ENCODE measurements around the gene PLPP4. TPM values are rescaled to one million over a fixed set of nuclear protein-coding genes. Genes with fewer than 3 reads are reported as not detected.

The PLPP4 gene
- total and polyA plus RNA-seq, 2 donors from 2014 or later = 6.4 to 11.2 TPM

- no peak overlapping the region for H3K27ac ChIP-seq (ENCODE audit: low read depth in 2 of 2, low read length in 2 of 2)
- H3K9me3 ChIP-seq (ENCODE audit: control insufficient read depth in 2 of 3, insufficient read depth in 1 of 3, low read length in 3 of 3) = no peaks in the 10 kb centered on the region
- H3K4me1 ChIP-seq (ENCODE audit: control insufficient read depth in 2 of 3, insufficient read depth in 2 of 3, low read depth in 1 of 3, low read length in 3 of 3) = peaks cover 0 to 6% (median 0%) of the 10 kb centered on the region in 3 donors
- H3K9ac ChIP-seq (ENCODE audit: low read length in 3 of 3) = no peak overlapping the region
- intact Hi-C loops (cut with DNase I) = no loop called here
- H3K36me3 ChIP-seq (ENCODE audit: control insufficient read depth in 2 of 3, insufficient read depth in 3 of 3, low read length in 3 of 3) = no peaks in the 10 kb centered on the region
- TF ChIP-seq CTCF (IDR thresholded peaks at IDR 0.05; ENCODE audit: borderline replicate concordance, extremely low read depth, insufficient read depth) = no peak
- DNase-seq (no peak), FAIRE-seq (no peak)
- no peaks in the 10 kb centered on the region for H3K27me3 ChIP-seq (ENCODE audit: control insufficient read depth, insufficient read depth, low read length)
- no peak overlapping the region for H3K4me3 ChIP-seq (ENCODE audit: low read length in 3 of 3)
These were observed 36.6 kb downstream of the PLPP4 start for GRCh38 chr10:120493411-120494312.

GRCh38 chr10:120494313-120494710, 37.3 kb downstream of the PLPP4 start:
- Histone ChIP-seq H3K27me3 (ENCODE audit: control insufficient read depth, insufficient read depth, low read length) (no peaks in the 10 kb centered on the region), H3K36me3 (ENCODE audit: control insufficient read depth in 2 of 3, insufficient read depth in 3 of 3, low read length in 3 of 3) (no peaks in the 10 kb centered on the region), H3K27ac (ENCODE audit: low read depth in 2 of 2, low read length in 2 of 2) (no peak overlapping the region), H3K4me3 (ENCODE audit: low read length in 3 of 3) (no peak overlapping the region), H3K9ac (ENCODE audit: low read length in 3 of 3) (no peak overlapping the region), H3K4me1 (ENCODE audit: control insufficient read depth in 2 of 3, insufficient read depth in 2 of 3, low read depth in 1 of 3, low read length in 3 of 3) (peaks cover 0 to 6% (median 0%) of the 10 kb centered on the region in 3 donors), H3K9me3 (ENCODE audit: control insufficient read depth in 2 of 3, insufficient read depth in 1 of 3, low read length in 3 of 3) (no peaks in the 10 kb centered on the region)
- no peak for DNase-seq
- TF ChIP-seq CTCF (IDR thresholded peaks at IDR 0.05; ENCODE audit: borderline replicate concordance, extremely low read depth, insufficient read depth) = no peak
- intact Hi-C loops (cut with DNase I) = no loop called here
- no peak for FAIRE-seq

- Histone ChIP-seq H3K27ac (ENCODE audit: low read depth in 2 of 2, low read length in 2 of 2) (peak overlapping the region in 1 of 2 donors; percentile 55), H3K36me3 (ENCODE audit: control insufficient read depth in 2 of 3, insufficient read depth in 3 of 3, low read length in 3 of 3) (no peaks in the 10 kb centered on the region), H3K9me3 (ENCODE audit: control insufficient read depth in 2 of 3, insufficient read depth in 1 of 3, low read length in 3 of 3) (no peaks in the 10 kb centered on the region), H3K4me1 (ENCODE audit: control insufficient read depth in 2 of 3, insufficient read depth in 2 of 3, low read depth in 1 of 3, low read length in 3 of 3) (peaks cover 0 to 6% (median 0%) of the 10 kb centered on the region in 3 donors), H3K9ac (ENCODE audit: low read length in 3 of 3) (no peak overlapping the region), H3K4me3 (ENCODE audit: low read length in 3 of 3) (no peak overlapping the region), H3K27me3 (ENCODE audit: control insufficient read depth, insufficient read depth, low read length) (no peaks in the 10 kb centered on the region)
- FAIRE-seq (no peak), DNase-seq (peak in 1 of 5 donors; percentile 3)
- intact Hi-C loops (cut with DNase I) = no loop called here
- TF ChIP-seq CTCF (IDR thresholded peaks at IDR 0.05; ENCODE audit: borderline replicate concordance, extremely low read depth, insufficient read depth) = no peak
These were observed 38.4 kb downstream of the PLPP4 start for GRCh38 chr10:120495226-120496009.

All from kidney (tissue), 14 donors.